GM19463 (cell line): Measurements from ENCODE around the gene FAM186B.
A peak's percentile ranks its signal among the peaks of the same experiment; 100 is the strongest.

Experiments
- ATAC-seq: cut with Tn5 transposase; IDR thresholded peaks from one replicate; pipeline ENCODE4 v1.9.1; 2021; ENCODE audit warnings: mild to moderate bottlenecking, moderate library complexity; ENCODE audit not compliant: unreplicated experiment

FAM186B gene

GRCh38 chr12:49539406-49540228 lies 65.8 kb downstream of the FAM186B start:
- ATAC-seq, result no peak

- ATAC-seq, result peak; percentile 80
These were observed 66.7 kb downstream of the FAM186B start, which contains the start of gene KCNH3 for GRCh38 chr12:49538510-49539403. Gene KCNH3 (plus strand): TSS chr12:49539030. CDS start chr12:49539417, 387 bp downstream.

DNA sequence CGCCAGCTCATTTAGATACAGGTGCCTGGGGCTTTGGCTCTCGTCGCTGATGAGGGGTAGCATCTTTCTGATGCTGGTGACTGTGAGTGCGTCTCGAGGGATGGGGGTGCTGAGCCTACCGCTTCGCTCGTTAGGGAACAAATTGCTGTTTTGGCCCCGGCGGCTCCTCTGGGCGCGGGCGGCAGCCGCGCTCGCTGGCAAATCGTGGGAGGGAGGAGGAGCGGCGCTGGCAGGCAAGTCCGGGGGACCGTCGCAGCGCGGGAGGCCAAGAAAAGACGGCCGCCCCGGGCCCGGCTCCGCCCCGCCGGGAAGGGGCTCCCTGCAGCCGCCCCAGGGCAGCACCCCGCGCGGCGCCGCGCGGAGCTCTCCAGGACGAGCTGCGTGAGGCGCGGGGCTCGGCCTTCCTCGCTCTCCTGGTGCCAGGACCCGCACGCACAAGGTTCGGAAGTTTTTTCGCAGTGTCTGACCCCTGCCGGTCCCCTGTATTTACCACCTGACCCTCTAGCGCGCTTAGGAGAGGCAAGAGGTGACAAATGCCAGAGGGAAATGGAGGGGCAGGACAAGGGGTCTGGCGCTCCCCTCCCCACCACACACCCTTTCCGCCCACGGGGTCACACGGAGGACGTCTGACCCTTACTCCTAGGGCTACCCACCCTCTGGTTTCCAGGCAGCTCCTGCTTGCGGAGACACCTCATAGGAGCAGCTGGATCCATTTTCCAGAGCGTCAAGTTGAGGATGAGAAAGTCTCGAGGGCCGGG lies 67.5 kb downstream of the FAM186B start:
- no peak for ATAC-seq
